ENCODE measurements around the gene SAXO1. TPM values are rescaled to one million over a fixed set of nuclear protein-coding genes. Genes with fewer than 3 reads are reported as not detected.

SAXO1 gene
- total RNA-seq, 1 donor from 2014 or later: not detected

- H3K4me1 ChIP-seq (ENCODE audit: control insufficient read depth in 3 of 3, insufficient read depth in 3 of 3, low read length in 3 of 3): no peaks in the 10 kb centered on the region
- H3K9ac ChIP-seq (ENCODE audit: low read depth in 1 of 3, low read length in 3 of 3): no peak overlapping the region
- no peak overlapping the region for H3K4me3 ChIP-seq (ENCODE audit: low read length in 3 of 3)
- peaks cover 0 to 6% (median 6%) of the 10 kb centered on the region in 3 donors for H3K27me3 ChIP-seq (ENCODE audit: control insufficient read depth in 3 of 3, insufficient read depth in 3 of 3, low read length in 3 of 3)
- H3K9me3 ChIP-seq (ENCODE audit: control insufficient read depth in 3 of 3, low read length in 3 of 3): no peaks in the 10 kb centered on the region
- H3K27ac ChIP-seq (ENCODE audit: low read depth, low read length): no peak overlapping the region
- H3K36me3 ChIP-seq (ENCODE audit: control insufficient read depth in 3 of 3, insufficient read depth in 3 of 3, low read length in 3 of 3): no peaks in the 10 kb centered on the region
Measured at GRCh38 chr9:18905883-18906629, 127.0 kb downstream of the SAXO1 start.

DNA sequence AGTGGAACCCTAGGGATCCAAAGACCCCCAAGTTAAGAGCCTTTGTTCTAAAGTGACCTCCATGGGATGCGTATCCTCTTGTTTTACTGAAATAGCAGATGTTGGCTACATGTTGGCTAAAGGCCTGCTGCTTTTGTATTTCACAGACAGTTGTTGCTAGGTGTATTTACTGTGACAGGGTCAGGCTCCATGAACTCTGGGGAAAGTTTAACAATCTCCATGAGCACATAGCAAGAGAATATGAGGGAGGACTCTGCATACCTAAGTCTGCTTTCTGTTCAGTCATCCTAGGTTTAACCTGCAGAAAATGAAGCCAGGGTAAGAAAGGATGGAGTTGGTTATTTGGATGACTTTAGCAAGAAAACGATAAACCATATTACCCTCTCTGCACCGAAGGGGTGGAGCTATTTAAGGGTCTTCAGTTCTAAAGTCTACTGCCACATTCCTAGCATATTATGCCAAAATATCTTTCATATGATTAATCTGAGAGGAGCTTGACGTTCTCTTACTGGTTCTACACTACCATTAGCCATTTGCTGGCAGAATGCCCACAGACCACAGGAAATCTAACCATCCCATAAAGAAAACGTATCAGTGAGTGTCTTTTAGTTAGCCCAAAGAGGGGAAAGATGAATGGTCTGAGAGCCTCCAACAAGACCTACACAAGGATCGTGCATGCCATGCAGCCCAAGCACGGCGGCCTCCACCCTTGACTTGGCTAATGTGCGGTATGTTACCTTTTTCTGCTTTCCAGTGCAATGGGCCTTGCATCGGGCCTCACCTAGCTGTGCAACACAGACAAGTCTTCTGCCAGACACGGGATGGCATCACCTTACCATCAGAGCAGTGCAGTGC lies 127.8 kb downstream of the SAXO1 start:
- H3K4me3 ChIP-seq (ENCODE audit: low read length in 3 of 3): no peak overlapping the region
- H3K9ac ChIP-seq (ENCODE audit: low read depth in 1 of 3, low read length in 3 of 3): no peak overlapping the region
- no peak overlapping the region for H3K27ac ChIP-seq (ENCODE audit: low read depth, low read length)
- H3K4me1 ChIP-seq (ENCODE audit: control insufficient read depth in 3 of 3, insufficient read depth in 3 of 3, low read length in 3 of 3): no peaks in the 10 kb centered on the region
- no peaks in the 10 kb centered on the region for H3K9me3 ChIP-seq (ENCODE audit: control insufficient read depth in 3 of 3, low read length in 3 of 3)
- no peaks in the 10 kb centered on the region for H3K36me3 ChIP-seq (ENCODE audit: control insufficient read depth in 3 of 3, insufficient read depth in 3 of 3, low read length in 3 of 3)
- H3K27me3 ChIP-seq (ENCODE audit: control insufficient read depth in 3 of 3, insufficient read depth in 3 of 3, low read length in 3 of 3): peaks cover 0 to 6% (median 6%) of the 10 kb centered on the region in 3 donors

DNA sequence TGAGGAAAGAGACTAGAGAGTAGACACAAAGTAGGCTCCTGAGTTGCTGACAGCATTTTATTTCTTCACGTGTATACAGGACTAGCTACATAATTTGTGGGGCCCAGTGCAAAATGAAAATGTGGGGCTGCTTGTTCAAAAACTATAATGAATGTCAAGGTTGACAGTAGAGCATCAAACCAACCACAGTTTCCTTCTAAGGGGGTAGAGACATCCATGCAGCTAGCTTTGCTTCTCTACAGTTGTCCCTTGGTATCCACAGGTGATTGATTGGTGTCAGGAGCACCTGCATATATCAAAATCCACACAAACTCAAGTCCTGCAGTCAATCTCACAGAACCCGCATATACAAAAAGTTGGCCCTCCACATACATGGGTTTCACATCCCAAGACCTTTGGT lies 129.6 kb downstream of the SAXO1 start:
- H3K9ac ChIP-seq (ENCODE audit: low read depth in 1 of 3, low read length in 3 of 3): no peak overlapping the region
- peaks cover 0 to 3% (median 0%) of the 10 kb centered on the region in 3 donors for H3K27me3 ChIP-seq (ENCODE audit: control insufficient read depth in 3 of 3, insufficient read depth in 3 of 3, low read length in 3 of 3)
- no peaks in the 10 kb centered on the region for H3K9me3 ChIP-seq (ENCODE audit: control insufficient read depth in 3 of 3, low read length in 3 of 3)
- H3K4me1 ChIP-seq (ENCODE audit: control insufficient read depth in 3 of 3, insufficient read depth in 3 of 3, low read length in 3 of 3): no peaks in the 10 kb centered on the region
- no peak overlapping the region for H3K4me3 ChIP-seq (ENCODE audit: low read length in 3 of 3)
- H3K36me3 ChIP-seq (ENCODE audit: control insufficient read depth in 3 of 3, insufficient read depth in 3 of 3, low read length in 3 of 3): no peaks in the 10 kb centered on the region
- no peak overlapping the region for H3K27ac ChIP-seq (ENCODE audit: low read depth, low read length)

GRCh38 chr9:18896531-18897179 lies 136.4 kb downstream of the SAXO1 start:
- H3K36me3 ChIP-seq (ENCODE audit: control insufficient read depth in 3 of 3, insufficient read depth in 3 of 3, low read length in 3 of 3): no peaks in the 10 kb centered on the region
- H3K27ac ChIP-seq (ENCODE audit: low read depth, low read length): no peak overlapping the region
- H3K27me3 ChIP-seq (ENCODE audit: control insufficient read depth in 3 of 3, insufficient read depth in 3 of 3, low read length in 3 of 3): no peaks in the 10 kb centered on the region
- no peak overlapping the region for H3K9ac ChIP-seq (ENCODE audit: low read depth in 1 of 3, low read length in 3 of 3)
- H3K4me1 ChIP-seq (ENCODE audit: control insufficient read depth in 3 of 3, insufficient read depth in 3 of 3, low read length in 3 of 3): no peaks in the 10 kb centered on the region
- H3K9me3 ChIP-seq (ENCODE audit: control insufficient read depth in 3 of 3, low read length in 3 of 3): peaks cover 0 to 13% (median 2%) of the 10 kb centered on the region in 3 donors
- no peak overlapping the region for H3K4me3 ChIP-seq (ENCODE audit: low read length in 3 of 3)

GRCh38 chr9:18896004-18896403 lies 137.0 kb downstream of the SAXO1 start:
- H3K9me3 ChIP-seq (ENCODE audit: control insufficient read depth in 3 of 3, low read length in 3 of 3): peaks cover 0 to 13% (median 2%) of the 10 kb centered on the region in 3 donors
- no peaks in the 10 kb centered on the region for H3K27me3 ChIP-seq (ENCODE audit: control insufficient read depth in 3 of 3, insufficient read depth in 3 of 3, low read length in 3 of 3)
- no peak overlapping the region for H3K4me3 ChIP-seq (ENCODE audit: low read length in 3 of 3)
- no peaks in the 10 kb centered on the region for H3K36me3 ChIP-seq (ENCODE audit: control insufficient read depth in 3 of 3, insufficient read depth in 3 of 3, low read length in 3 of 3)
- H3K9ac ChIP-seq (ENCODE audit: low read depth in 1 of 3, low read length in 3 of 3): no peak overlapping the region
- no peaks in the 10 kb centered on the region for H3K4me1 ChIP-seq (ENCODE audit: control insufficient read depth in 3 of 3, insufficient read depth in 3 of 3, low read length in 3 of 3)
- H3K27ac ChIP-seq (ENCODE audit: low read depth, low read length): no peak overlapping the region

DNA sequence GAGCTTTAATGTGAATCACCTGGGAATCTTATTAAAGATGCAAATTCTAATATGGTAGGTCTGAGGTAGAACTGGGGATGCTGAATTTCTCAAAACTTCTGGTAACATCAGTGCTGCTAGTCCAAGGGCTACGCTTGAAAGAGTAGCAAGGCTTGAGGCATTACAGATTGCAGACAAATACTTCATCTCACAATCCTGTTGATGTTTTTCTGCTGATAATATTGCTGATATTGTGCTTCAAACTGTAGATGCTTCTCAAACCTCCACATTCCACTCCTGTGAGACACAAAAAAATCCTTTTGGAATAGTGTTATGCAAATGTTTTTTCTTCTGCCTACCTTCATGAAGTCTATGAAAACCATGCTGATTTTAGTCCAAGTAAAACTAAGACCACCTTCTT lies 139.5 kb downstream of the SAXO1 start:
- H3K4me3 ChIP-seq (ENCODE audit: low read length in 3 of 3): no peak overlapping the region
- no peak overlapping the region for H3K9ac ChIP-seq (ENCODE audit: low read depth in 1 of 3, low read length in 3 of 3)
- no peaks in the 10 kb centered on the region for H3K27me3 ChIP-seq (ENCODE audit: control insufficient read depth in 3 of 3, insufficient read depth in 3 of 3, low read length in 3 of 3)
- no peaks in the 10 kb centered on the region for H3K36me3 ChIP-seq (ENCODE audit: control insufficient read depth in 3 of 3, insufficient read depth in 3 of 3, low read length in 3 of 3)
- H3K4me1 ChIP-seq (ENCODE audit: control insufficient read depth in 3 of 3, insufficient read depth in 3 of 3, low read length in 3 of 3): no peaks in the 10 kb centered on the region
- H3K27ac ChIP-seq (ENCODE audit: low read depth, low read length): no peak overlapping the region
- peaks cover 0 to 13% (median 2%) of the 10 kb centered on the region in 3 donors for H3K9me3 ChIP-seq (ENCODE audit: control insufficient read depth in 3 of 3, low read length in 3 of 3)

GRCh38 chr9:18893046-18893445 lies 140.0 kb downstream of the SAXO1 start:
- Histone ChIP-seq H3K9ac (ENCODE audit: low read depth in 1 of 3, low read length in 3 of 3) (no peak overlapping the region), H3K4me1 (ENCODE audit: control insufficient read depth in 3 of 3, insufficient read depth in 3 of 3, low read length in 3 of 3) (no peaks in the 10 kb centered on the region), H3K36me3 (ENCODE audit: control insufficient read depth in 3 of 3, insufficient read depth in 3 of 3, low read length in 3 of 3) (no peaks in the 10 kb centered on the region), H3K4me3 (ENCODE audit: low read length in 3 of 3) (no peak overlapping the region), H3K9me3 (ENCODE audit: control insufficient read depth in 3 of 3, low read length in 3 of 3) (peaks cover 0 to 13% (median 2%) of the 10 kb centered on the region in 3 donors), H3K27ac (ENCODE audit: low read depth, low read length) (no peak overlapping the region), H3K27me3 (ENCODE audit: control insufficient read depth in 3 of 3, insufficient read depth in 3 of 3, low read length in 3 of 3) (no peaks in the 10 kb centered on the region)

DNA sequence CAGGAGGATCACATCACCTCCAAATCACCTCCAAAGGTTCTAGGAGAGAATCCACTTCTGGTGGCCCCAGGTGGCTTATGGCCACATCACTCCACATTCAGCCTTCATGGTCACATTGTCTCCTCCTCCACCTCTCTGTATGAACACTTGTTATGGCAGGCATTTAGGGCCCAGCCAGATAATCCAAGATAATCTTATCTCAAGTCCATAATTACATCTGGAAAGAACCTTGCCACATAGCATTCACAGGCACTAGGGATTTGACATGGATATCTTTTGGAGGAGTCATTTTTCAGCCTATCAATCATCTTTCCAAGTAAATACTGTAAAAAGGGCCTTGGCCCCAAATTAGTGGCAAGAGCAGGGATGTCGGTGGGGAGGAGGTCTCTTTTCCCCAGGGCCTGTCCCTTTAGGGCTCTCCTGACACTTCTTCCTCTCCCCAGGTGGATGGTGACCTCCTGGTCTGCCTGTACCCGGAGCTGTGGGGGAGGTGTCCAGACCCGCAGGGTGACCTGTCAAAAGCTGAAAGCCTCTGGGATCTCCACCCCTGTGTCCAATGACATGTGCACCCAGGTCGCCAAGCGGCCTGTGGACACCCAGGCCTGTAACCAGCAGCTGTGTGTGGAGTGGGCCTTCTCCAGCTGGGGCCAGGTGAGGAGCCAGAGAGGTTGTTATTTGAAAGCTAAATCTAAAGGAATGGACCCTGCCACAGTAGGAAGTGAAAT lies 140.9 kb downstream of the SAXO1 start:
- Histone ChIP-seq H3K4me3 (ENCODE audit: low read length in 3 of 3) (no peak overlapping the region), H3K9me3 (ENCODE audit: control insufficient read depth in 3 of 3, low read length in 3 of 3) (peaks cover 0 to 13% (median 2%) of the 10 kb centered on the region in 3 donors), H3K27ac (ENCODE audit: low read depth, low read length) (no peak overlapping the region), H3K4me1 (ENCODE audit: control insufficient read depth in 3 of 3, insufficient read depth in 3 of 3, low read length in 3 of 3) (no peaks in the 10 kb centered on the region), H3K9ac (ENCODE audit: low read depth in 1 of 3, low read length in 3 of 3) (no peak overlapping the region), H3K36me3 (ENCODE audit: control insufficient read depth in 3 of 3, insufficient read depth in 3 of 3, low read length in 3 of 3) (no peaks in the 10 kb centered on the region), H3K27me3 (ENCODE audit: control insufficient read depth in 3 of 3, insufficient read depth in 3 of 3, low read length in 3 of 3) (no peaks in the 10 kb centered on the region)

GRCh38 chr9:18890372-18890771 lies 142.6 kb downstream of the SAXO1 start:
- Histone ChIP-seq H3K27ac (ENCODE audit: low read depth, low read length) (no peak overlapping the region), H3K4me1 (ENCODE audit: control insufficient read depth in 3 of 3, insufficient read depth in 3 of 3, low read length in 3 of 3) (no peaks in the 10 kb centered on the region), H3K9me3 (ENCODE audit: control insufficient read depth in 3 of 3, low read length in 3 of 3) (peaks cover 0 to 7% (median 1%) of the 10 kb centered on the region in 3 donors), H3K36me3 (ENCODE audit: control insufficient read depth in 3 of 3, insufficient read depth in 3 of 3, low read length in 3 of 3) (no peaks in the 10 kb centered on the region), H3K4me3 (ENCODE audit: low read length in 3 of 3) (no peak overlapping the region), H3K9ac (ENCODE audit: low read depth in 1 of 3, low read length in 3 of 3) (no peak overlapping the region), H3K27me3 (ENCODE audit: control insufficient read depth in 3 of 3, insufficient read depth in 3 of 3, low read length in 3 of 3) (no peaks in the 10 kb centered on the region)

Data from skeletal muscle tissue (tissue), 4 donors.